Liver (tissue), 9 donors: Measurements from ENCODE around the gene MAPKAP1. TPM values are rescaled to one million over a fixed set of nuclear protein-coding genes. Genes with fewer than 3 reads are reported as not detected.
A peak's percentile ranks its signal among the peaks of the same experiment; 100 is the strongest.

Experiments used
- DNase-seq: peaks from one replicate; pipeline ENCODE4 v3.0.0-alpha.2; 2017; ENCODE audit warnings: low spot score
- H3K27ac ChIP-seq, 2 donors: one replicate each; pipeline ENCODE4 v1.7.0; 2013; ENCODE audit warnings: inconsistent platforms in 2 of 2, low read length in 2 of 2, control low read depth in 1 of 2, low read depth in 1 of 2, mild to moderate bottlenecking in 1 of 2
- H3K27me3 ChIP-seq, 4 donors: one replicate each; pipeline versions ENCODE4 v1.6.1 to v1.7.0; 2013; ENCODE audit warnings: low read length in 3 of 4, inconsistent platforms in 1 of 4, mild to moderate bottlenecking in 1 of 4, moderate library complexity in 1 of 4; ENCODE audit not compliant: control insufficient read depth in 4 of 4, insufficient read depth in 4 of 4
- H3K36me3 ChIP-seq, 4 donors: one replicate each; pipeline versions ENCODE4 v1.6.1 to v1.7.0; 2013; ENCODE audit warnings: low read length in 3 of 4, mild to moderate bottlenecking in 3 of 4, low read depth in 1 of 4, moderate library complexity in 1 of 4; ENCODE audit not compliant: control insufficient read depth in 4 of 4, insufficient read depth in 3 of 4
- H3K4me1 ChIP-seq, 4 donors: one replicate each; pipeline versions ENCODE4 v1.6.1 to v1.7.0; 2013; ENCODE audit warnings: low read length in 3 of 4, mild to moderate bottlenecking in 3 of 4, moderate library complexity in 1 of 4; ENCODE audit not compliant: control insufficient read depth in 4 of 4, insufficient read depth in 4 of 4
- H3K4me3 ChIP-seq, 3 donors: one replicate each; pipeline versions ENCODE4 v1.6.1 to v1.7.0; 2013; ENCODE audit warnings: low read length in 3 of 3, control low read depth in 1 of 3, low read depth in 1 of 3, mild to moderate bottlenecking in 1 of 3
- H3K9ac ChIP-seq, 2 donors: one replicate each; pipeline ENCODE4 v1.7.0; 2013; ENCODE audit warnings: low read length in 2 of 2, mild to moderate bottlenecking in 2 of 2, moderate library complexity in 2 of 2, control low read depth in 1 of 2, low read depth in 1 of 2
- H3K9me3 ChIP-seq, 4 donors: one replicate each; pipeline versions ENCODE4 v1.6.1 to v1.7.0; 2013; ENCODE audit warnings: low read length in 3 of 4; ENCODE audit not compliant: control insufficient read depth in 4 of 4
- EGR1 ChIP-seq, 2 donors: IDR thresholded peaks; 2 replicates each; pipeline ENCODE4 v1.6.1; 2016 to 2018; ENCODE audit warnings: antibody characterized with exemption in 2 of 2, low read depth in 2 of 2
- FOXA1 ChIP-seq: IDR thresholded peaks from 2 replicates; pipeline ENCODE4 v1.6.1; 2016; ENCODE audit warnings: antibody characterized with exemption
- HNF4A ChIP-seq, 2 donors: conservative IDR thresholded peaks; 2 replicates each; pipeline ENCODE4 v1.6.1; 2016; ENCODE audit warnings: antibody characterized with exemption in 2 of 2, mild to moderate bottlenecking in 2 of 2
- HNF4G ChIP-seq: IDR thresholded peaks from 2 replicates; pipeline ENCODE4 v1.6.1; 2016; ENCODE audit warnings: antibody characterized with exemption
- RXRA ChIP-seq, 2 donors: IDR thresholded peaks; 2 replicates each; pipeline ENCODE4 v1.6.1; 2017 to 2018; ENCODE audit warnings: antibody characterized with exemption in 2 of 2, mild to moderate bottlenecking in 1 of 2
- SP1 ChIP-seq: IDR thresholded peaks from 2 replicates; pipeline ENCODE4 v1.6.1; 2018; ENCODE audit warnings: antibody characterized with exemption, mild to moderate bottlenecking
- TAF1 ChIP-seq: conservative IDR thresholded peaks from 2 replicates; pipeline ENCODE4 v1.6.1; 2016; ENCODE audit warnings: antibody characterized with exemption, mild to moderate bottlenecking
- WGBS: extraction: QIAGEN DNeasy Blood & Tissue Kit; methylation state at CpG from one replicate; pipeline ENCODE4 v1.1.7; 2013; 5-methylcytosine and 5-hydroxymethylcytosine counted together
- polyA plus RNA-seq, 2 donors: library from polyadenylated mRNA; stranded (reverse) in 1 of 2; unstranded in 1 of 2; fragments of 200-250 nt in 1 of 2; fragments of >200 nt in 1 of 2; fragmentation: Nextera tagmentation in 1 of 2; extraction: Ambion mirVana in 1 of 2; gene quantifications; one replicate each; pipeline versions ENCODE4 v1.2.1 to v1.2.3, GENCODE V29; 2013 to 2015
- total RNA-seq, 2 donors: library from RNA; depleted of rRNA; stranded (reverse); fragments of >200 nt; gene quantifications; one replicate each; pipeline ENCODE4 v1.2.3, GENCODE V29; 2014
- TF ChIP-seq, protein P1 (sequence below): IDR thresholded peaks from 2 replicates; pipeline ENCODE4 v1.6.1; 2016; ENCODE audit warnings: antibody characterized with exemption, mild to moderate bottlenecking
- TF ChIP-seq, protein P2 (sequence below): IDR thresholded peaks from 2 replicates; pipeline ENCODE4 v1.6.1; 2016; ENCODE audit warnings: antibody characterized with exemption
- TF ChIP-seq, protein P3 (sequence below): IDR thresholded peaks from 2 replicates; pipeline ENCODE4 v1.6.1; 2016; ENCODE audit warnings: antibody characterized with exemption
- TF ChIP-seq, protein P4 (sequence below): fragments of 150-350 bp; IDR thresholded peaks from 2 replicates; pipeline ENCODE4 v1.5.1; 2017; ENCODE audit warnings: improper control_type of control experiment, low read depth, low read length; ENCODE audit not compliant: missing input control
- TF ChIP-seq, protein P5 (sequence below): IDR thresholded peaks from 2 replicates; pipeline ENCODE4 v1.6.1; 2016; ENCODE audit warnings: antibody characterized with exemption
- donor health status: healthy.
- donor health status: healthy.
- donor health status: healthy.
- donor health status: healthy.
- donor health status: healthy.

Gene MAPKAP1
- total and polyA plus RNA-seq, 4 donors = 23.6 to 55.9 (median 32.7) TPM

DNA sequence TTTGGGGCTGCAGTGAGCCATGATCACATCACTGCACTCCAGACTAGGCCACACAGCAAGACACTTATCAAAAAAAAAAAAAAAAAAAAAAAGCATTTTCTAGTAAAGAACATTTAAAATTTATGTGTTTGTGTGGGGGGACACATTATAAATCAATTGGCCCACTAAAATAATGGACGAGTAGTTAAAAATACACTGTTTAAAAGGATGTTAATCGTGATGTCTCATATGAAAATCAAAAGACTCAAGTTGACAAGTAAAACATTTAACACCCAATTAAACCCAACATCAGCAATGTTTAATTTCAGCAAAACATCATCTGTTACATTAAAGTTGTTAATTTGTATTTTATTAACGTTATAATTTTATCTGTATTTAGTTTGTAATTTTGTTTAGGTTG, 152.3 kb downstream of the MAPKAP1 start (continued):
- TF ChIP-seq, protein P1, sequence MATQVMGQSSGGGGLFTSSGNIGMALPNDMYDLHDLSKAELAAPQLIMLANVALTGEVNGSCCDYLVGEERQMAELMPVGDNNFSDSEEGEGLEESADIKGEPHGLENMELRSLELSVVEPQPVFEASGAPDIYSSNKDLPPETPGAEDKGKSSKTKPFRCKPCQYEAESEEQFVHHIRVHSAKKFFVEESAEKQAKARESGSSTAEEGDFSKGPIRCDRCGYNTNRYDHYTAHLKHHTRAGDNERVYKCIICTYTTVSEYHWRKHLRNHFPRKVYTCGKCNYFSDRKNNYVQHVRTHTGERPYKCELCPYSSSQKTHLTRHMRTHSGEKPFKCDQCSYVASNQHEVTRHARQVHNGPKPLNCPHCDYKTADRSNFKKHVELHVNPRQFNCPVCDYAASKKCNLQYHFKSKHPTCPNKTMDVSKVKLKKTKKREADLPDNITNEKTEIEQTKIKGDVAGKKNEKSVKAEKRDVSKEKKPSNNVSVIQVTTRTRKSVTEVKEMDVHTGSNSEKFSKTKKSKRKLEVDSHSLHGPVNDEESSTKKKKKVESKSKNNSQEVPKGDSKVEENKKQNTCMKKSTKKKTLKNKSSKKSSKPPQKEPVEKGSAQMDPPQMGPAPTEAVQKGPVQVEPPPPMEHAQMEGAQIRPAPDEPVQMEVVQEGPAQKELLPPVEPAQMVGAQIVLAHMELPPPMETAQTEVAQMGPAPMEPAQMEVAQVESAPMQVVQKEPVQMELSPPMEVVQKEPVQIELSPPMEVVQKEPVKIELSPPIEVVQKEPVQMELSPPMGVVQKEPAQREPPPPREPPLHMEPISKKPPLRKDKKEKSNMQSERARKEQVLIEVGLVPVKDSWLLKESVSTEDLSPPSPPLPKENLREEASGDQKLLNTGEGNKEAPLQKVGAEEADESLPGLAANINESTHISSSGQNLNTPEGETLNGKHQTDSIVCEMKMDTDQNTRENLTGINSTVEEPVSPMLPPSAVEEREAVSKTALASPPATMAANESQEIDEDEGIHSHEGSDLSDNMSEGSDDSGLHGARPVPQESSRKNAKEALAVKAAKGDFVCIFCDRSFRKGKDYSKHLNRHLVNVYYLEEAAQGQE = no peak

DNA sequence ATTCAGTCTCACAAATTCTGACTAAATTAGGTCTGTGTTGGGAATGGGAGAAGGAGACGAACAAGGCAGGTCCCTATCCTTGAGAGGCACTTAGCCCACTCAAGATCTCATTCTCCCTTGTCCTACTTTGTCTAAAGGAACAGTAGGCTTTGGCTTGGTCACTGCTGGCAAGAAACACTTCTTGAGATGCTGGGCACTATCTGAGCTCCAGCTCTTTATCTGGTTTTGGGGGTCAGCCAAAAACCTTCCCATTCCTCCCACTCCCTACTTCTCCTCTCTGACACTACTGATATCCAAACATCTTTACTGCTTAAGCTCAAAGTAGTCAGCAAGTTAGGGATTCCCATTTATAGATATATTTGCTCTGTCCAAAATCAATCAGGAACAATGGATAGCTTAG, 155.2 kb downstream of the MAPKAP1 start:
- no peaks in the 10 kb centered on the region for H3K9me3 ChIP-seq
- no peaks in the 10 kb centered on the region for H3K27me3 ChIP-seq
- H3K4me1 ChIP-seq = peaks cover 8 to 26% (median 21%) of the 10 kb centered on the region in 4 donors
- WGBS = 95% methylated on average over 1 of the region's 1 CpG
- H3K9ac ChIP-seq = no peak overlapping the region
- no peak for DNase-seq
- H3K36me3 ChIP-seq = no peaks in the 10 kb centered on the region
- no peak overlapping the region for H3K4me3 ChIP-seq
- TF ChIP-seq EGR1 (IDR thresholded peaks at IDR 0.05; ENCODE audit: low read depth in 2 of 2) (no peak), HNF4A (conservative IDR thresholded peaks at IDR 0.05) (no peak), SP1 (no peak), FOXA1 (no peak)
- TF ChIP-seq, protein P2, sequence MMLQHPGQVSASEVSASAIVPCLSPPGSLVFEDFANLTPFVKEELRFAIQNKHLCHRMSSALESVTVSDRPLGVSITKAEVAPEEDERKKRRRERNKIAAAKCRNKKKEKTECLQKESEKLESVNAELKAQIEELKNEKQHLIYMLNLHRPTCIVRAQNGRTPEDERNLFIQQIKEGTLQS = no peak
- TF ChIP-seq, protein P3, sequence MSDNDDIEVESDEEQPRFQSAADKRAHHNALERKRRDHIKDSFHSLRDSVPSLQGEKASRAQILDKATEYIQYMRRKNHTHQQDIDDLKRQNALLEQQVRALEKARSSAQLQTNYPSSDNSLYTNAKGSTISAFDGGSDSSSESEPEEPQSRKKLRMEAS = no peak
- TF ChIP-seq, protein P4, sequence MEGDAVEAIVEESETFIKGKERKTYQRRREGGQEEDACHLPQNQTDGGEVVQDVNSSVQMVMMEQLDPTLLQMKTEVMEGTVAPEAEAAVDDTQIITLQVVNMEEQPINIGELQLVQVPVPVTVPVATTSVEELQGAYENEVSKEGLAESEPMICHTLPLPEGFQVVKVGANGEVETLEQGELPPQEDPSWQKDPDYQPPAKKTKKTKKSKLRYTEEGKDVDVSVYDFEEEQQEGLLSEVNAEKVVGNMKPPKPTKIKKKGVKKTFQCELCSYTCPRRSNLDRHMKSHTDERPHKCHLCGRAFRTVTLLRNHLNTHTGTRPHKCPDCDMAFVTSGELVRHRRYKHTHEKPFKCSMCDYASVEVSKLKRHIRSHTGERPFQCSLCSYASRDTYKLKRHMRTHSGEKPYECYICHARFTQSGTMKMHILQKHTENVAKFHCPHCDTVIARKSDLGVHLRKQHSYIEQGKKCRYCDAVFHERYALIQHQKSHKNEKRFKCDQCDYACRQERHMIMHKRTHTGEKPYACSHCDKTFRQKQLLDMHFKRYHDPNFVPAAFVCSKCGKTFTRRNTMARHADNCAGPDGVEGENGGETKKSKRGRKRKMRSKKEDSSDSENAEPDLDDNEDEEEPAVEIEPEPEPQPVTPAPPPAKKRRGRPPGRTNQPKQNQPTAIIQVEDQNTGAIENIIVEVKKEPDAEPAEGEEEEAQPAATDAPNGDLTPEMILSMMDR = no peak
- TF ChIP-seq, protein P5, sequence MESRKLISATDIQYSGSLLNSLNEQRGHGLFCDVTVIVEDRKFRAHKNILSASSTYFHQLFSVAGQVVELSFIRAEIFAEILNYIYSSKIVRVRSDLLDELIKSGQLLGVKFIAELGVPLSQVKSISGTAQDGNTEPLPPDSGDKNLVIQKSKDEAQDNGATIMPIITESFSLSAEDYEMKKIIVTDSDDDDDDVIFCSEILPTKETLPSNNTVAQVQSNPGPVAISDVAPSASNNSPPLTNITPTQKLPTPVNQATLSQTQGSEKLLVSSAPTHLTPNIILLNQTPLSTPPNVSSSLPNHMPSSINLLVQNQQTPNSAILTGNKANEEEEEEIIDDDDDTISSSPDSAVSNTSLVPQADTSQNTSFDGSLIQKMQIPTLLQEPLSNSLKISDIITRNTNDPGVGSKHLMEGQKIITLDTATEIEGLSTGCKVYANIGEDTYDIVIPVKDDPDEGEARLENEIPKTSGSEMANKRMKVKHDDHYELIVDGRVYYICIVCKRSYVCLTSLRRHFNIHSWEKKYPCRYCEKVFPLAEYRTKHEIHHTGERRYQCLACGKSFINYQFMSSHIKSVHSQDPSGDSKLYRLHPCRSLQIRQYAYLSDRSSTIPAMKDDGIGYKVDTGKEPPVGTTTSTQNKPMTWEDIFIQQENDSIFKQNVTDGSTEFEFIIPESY = no peak
- H3K27ac ChIP-seq = no peak overlapping the region

DNA sequence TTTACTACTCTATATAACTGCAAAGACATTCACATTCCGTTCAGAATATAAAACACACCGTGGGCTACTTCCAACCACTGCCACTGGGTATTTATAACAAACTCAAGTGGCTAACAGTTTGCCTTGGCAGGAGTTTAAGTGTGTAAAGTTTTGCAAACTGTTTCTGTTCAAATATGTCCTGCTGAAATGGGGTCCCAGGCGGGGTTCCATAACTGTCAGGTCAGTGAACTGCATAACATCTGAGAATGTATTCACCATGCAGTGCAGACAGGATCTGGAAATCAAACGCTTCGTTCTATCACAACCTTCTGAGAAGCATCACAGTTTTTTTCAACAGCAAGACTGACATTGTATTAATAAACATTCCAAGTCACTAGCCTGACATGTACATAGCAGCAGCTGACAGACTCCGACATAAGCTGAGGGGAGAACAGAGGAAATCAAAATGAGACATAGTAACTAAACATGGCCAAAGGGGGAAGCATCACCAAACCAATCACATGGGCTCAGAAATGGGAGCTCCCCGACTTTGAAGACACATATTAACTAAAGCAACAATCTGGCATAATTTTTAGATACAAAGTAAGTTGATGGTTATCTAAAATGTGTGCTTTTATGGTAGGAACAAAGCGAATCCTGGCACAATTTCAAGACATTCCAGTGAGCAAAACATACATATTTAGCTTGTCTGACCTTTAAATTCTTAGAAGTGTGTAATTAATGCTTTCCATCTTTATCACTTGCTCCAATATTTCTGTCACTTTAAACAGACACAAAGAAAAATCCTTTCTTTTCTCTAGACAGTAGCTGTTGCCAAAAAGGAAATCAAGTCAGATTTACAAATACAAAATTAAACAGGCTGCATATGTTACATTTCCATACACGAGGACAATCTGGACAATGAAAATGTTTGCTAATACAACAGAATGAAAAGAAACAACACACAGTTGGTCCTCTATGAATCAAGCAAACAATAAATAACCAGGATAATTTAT, 156.8 kb downstream of the MAPKAP1 start:
- no peak for DNase-seq
- H3K4me1 ChIP-seq = peaks cover 8 to 29% (median 22%) of the 10 kb centered on the region in 4 donors
- H3K9ac ChIP-seq = no peak overlapping the region
- no peaks in the 10 kb centered on the region for H3K36me3 ChIP-seq
- TF ChIP-seq HNF4G (no peak), HNF4A (conservative IDR thresholded peaks at IDR 0.05) (no peak), FOXA1 (no peak), RXRA (IDR thresholded peaks at IDR 0.05) (peak; percentile 48 to 54), TAF1 (no peak)
- no peaks in the 10 kb centered on the region for H3K27me3 ChIP-seq
- 45% methylated on average over 9 of the region's 9 CpGs for WGBS
- H3K27ac ChIP-seq = peak overlapping the region in 1 of 2 donors; percentile 3
- no peaks in the 10 kb centered on the region for H3K9me3 ChIP-seq
- no peak overlapping the region for H3K4me3 ChIP-seq
